ENCODE results near the gene KIF17. TPM values are rescaled to one million over a fixed set of nuclear protein-coding genes. Genes with fewer than 3 reads are reported as not detected.

The KIF17 gene
- total and polyA plus RNA-seq, 2 of the 8 experiments (the other 6 are each of a cell fraction or from before 2014, with no cell fraction given): 6.9 to 10.4 TPM

- TF ChIP-seq CHD7 (IDR thresholded peaks at IDR 0.05; ENCODE audit: insufficient replicate concordance, low read length) (no peak), SIX5 (IDR thresholded peaks at IDR 0.05; ENCODE audit: low read depth, low read length) (no peak), TAF1 (IDR thresholded peaks at IDR 0.05; ENCODE audit: low read depth, low read length) (no peak), CHD1 (IDR thresholded peaks at IDR 0.05; ENCODE audit: low read depth, low read length) (no peak), CTBP2 (IDR thresholded peaks at IDR 0.05; ENCODE audit: borderline replicate concordance, insufficient read depth, insufficient read length, low read length) (no peak)
These were observed 73.4 kb downstream of the KIF17 start (continued) for GRCh38 chr1:20644416-20644815.
